Keratinocyte (primary cell): ENCODE results near the gene APBB2. TPM values are rescaled to one million over a fixed set of nuclear protein-coding genes. Genes with fewer than 3 reads are reported as not detected.

Source experiments
- DNase-seq: peaks from one replicate; pipeline ENCODE4 v3.0.0-alpha.2; 2011; ENCODE audit warnings: low read depth, missing footprints, low spot score
- FAIRE-seq: peaks from 2 replicates; lab custom pipeline; 2011; peaks lifted over from hg19 to GRCh38; lab: Jason Lieb, UNC
- H2AFZ ChIP-seq: 2 replicates; pipeline ENCODE4 v1.6.0; 2012; ENCODE audit warnings: low read length, control low read depth, inconsistent platforms; ENCODE audit not compliant: control insufficient read depth
- H3K27ac ChIP-seq: 2 replicates; pipeline ENCODE4 v1.5.1; 2011; ENCODE audit warnings: low read length; ENCODE audit not compliant: control insufficient read depth, insufficient read depth
- H3K27me3 ChIP-seq: 3 replicates; pipeline ENCODE4 v1.6.0; 2011; ENCODE audit warnings: low read length; ENCODE audit not compliant: control insufficient read depth, insufficient read depth; ENCODE audit errors: extremely low read depth
- H3K36me3 ChIP-seq, 2 experiments: 2 replicates in 1 of 2; 3 replicates in 1 of 2; pipeline ENCODE4 v1.5.1; 2011; ENCODE audit warnings: low read length in 2 of 2, mild to moderate bottlenecking in 1 of 2; ENCODE audit not compliant: control insufficient read depth in 2 of 2, insufficient read depth in 2 of 2; ENCODE audit errors: extremely low read depth in 1 of 2
- H3K4me1 ChIP-seq: 3 replicates; pipeline ENCODE4 v1.5.1; 2011; ENCODE audit warnings: low read length; ENCODE audit not compliant: control insufficient read depth, insufficient read depth; ENCODE audit errors: extremely low read depth
- H3K4me2 ChIP-seq: 3 replicates; pipeline ENCODE4 v1.6.0; 2011; ENCODE audit warnings: low read depth, low read length; ENCODE audit not compliant: control insufficient read depth, insufficient read depth; ENCODE audit errors: extremely low read depth
- H3K4me3 ChIP-seq, 3 experiments: fragments of 200-600 bp in 1 of 3; sonication (generic) in 1 of 3; 2 replicates in 2 of 3; 3 replicates in 1 of 3; pipeline ENCODE4 v1.5.1; 2011 to 2016; ENCODE audit warnings: low read length in 3 of 3, mild to moderate bottlenecking in 3 of 3, control low read depth in 2 of 3, inconsistent platforms in 1 of 3, low read depth in 1 of 3, mixed read lengths in 1 of 3, mixed run types in 1 of 3, moderate library complexity in 1 of 3; ENCODE audit not compliant: control insufficient read depth in 2 of 3, insufficient read depth in 2 of 3; ENCODE audit errors: extremely low read depth in 1 of 3
- H3K79me2 ChIP-seq: 2 replicates; pipeline ENCODE4 v1.6.0; 2012; ENCODE audit warnings: low read length; ENCODE audit not compliant: control insufficient read depth, insufficient read depth
- H3K9ac ChIP-seq: 3 replicates; pipeline ENCODE4 v1.6.0; 2011; ENCODE audit warnings: low read length; ENCODE audit not compliant: control insufficient read depth, insufficient read depth; ENCODE audit errors: extremely low read depth
- H3K9me1 ChIP-seq: 3 replicates; pipeline ENCODE4 v1.6.0; 2011; ENCODE audit warnings: low read length; ENCODE audit not compliant: control insufficient read depth, insufficient read depth; ENCODE audit errors: extremely low read depth
- H3K9me3 ChIP-seq: 2 replicates; pipeline ENCODE4 v1.5.1; 2012; ENCODE audit warnings: low read depth, low read length; ENCODE audit not compliant: control insufficient read depth
- H4K20me1 ChIP-seq: 3 replicates; pipeline ENCODE4 v1.6.0; 2011; ENCODE audit warnings: low read length; ENCODE audit not compliant: control insufficient read depth, insufficient read depth; ENCODE audit errors: extremely low read depth
- CTCF ChIP-seq, 3 experiments: IDR thresholded peaks in 1 of 3; conservative IDR thresholded peaks in 1 of 3; optimal IDR thresholded peaks in 1 of 3; 2 replicates in 2 of 3; 3 replicates in 1 of 3; pipeline versions ENCODE3 to v1.5.1; 2011; ENCODE audit warnings: low read length in 3 of 3, mild to moderate bottlenecking in 3 of 3, moderate library complexity in 2 of 3, control low read depth in 1 of 3, inconsistent platforms in 1 of 3; ENCODE audit not compliant: insufficient read depth in 2 of 3; ENCODE audit errors: extremely low read depth in 1 of 3
- EZH2 ChIP-seq: IDR thresholded peaks from one replicate; pipeline ENCODE4 v1.6.1; 2012; ENCODE audit warnings: inconsistent platforms, mild to moderate bottlenecking, low read length, moderate library complexity
- dilution Hi-C: fragments of 300-500 bp; cut with MboI; formaldehyde crosslinking; loops from one replicate; pipeline ENCODE4 v1.7.0; 2020; ENCODE audit warnings: low sequenced_read_pairs; ENCODE audit not compliant: extremely low pct_ligation_motif_present
- polyA plus RNA-seq, 5 experiments: library from polyadenylated mRNA; depleted of rRNA in 3 of 5; stranded (reverse) in 3 of 5; stranded (forward) in 1 of 5; unstranded in 1 of 5; fragments of >200 nt; gene quantifications; 1 replicate in 1 of 5; 2 replicates in 3 of 5; 3 replicates in 1 of 5; pipeline versions ENCODE4 v1.2.1 to v1.2.3, GENCODE V29; 2011 to 2012; ENCODE audit warnings: missing spikeins in 2 of 5, low read depth in 1 of 5, low replicate concordance in 1 of 5

APBB2 gene
- polyA plus RNA-seq, 1 donor (not counting 4 experiments of a cell fraction or from before 2014, with no cell fraction given): 57.3 TPM

GRCh38 chr4:40890199-40890598 is 324.1 kb downstream of the APBB2 start:
- Histone ChIP-seq H3K27me3 (no peaks in the 10 kb centered on the region), H3K9me1 (no peaks in the 10 kb centered on the region), H2AFZ (no peak overlapping the region), H3K9me3 (no peaks in the 10 kb centered on the region), H3K9ac (no peak overlapping the region), H3K4me2 (no peak overlapping the region), H3K27ac (no peak overlapping the region), H3K4me1 (no peaks in the 10 kb centered on the region), H3K4me3 (no peak overlapping the region), H3K36me3 (peaks cover 27 to 29% of the 10 kb centered on the region in 2 experiments), H3K79me2 (no peaks in the 10 kb centered on the region), H4K20me1 (no peaks in the 10 kb centered on the region)
- FAIRE-seq: no peak
- dilution Hi-C loops: no loop called here
- DNase-seq: no peak
- TF ChIP-seq EZH2 (no peak), CTCF (optimal IDR thresholded peaks at IDR 0.05 in 1 of 3, IDR thresholded peaks at IDR 0.05 in 1 of 3, conservative IDR thresholded peaks at IDR 0.05 in 1 of 3; ENCODE audit: extremely low read depth in 1 of 3, insufficient read depth in 2 of 3, low read length in 3 of 3) (no peak)

- Histone ChIP-seq H3K27me3 (no peaks in the 10 kb centered on the region), H3K36me3 (peaks cover 25 to 33% of the 10 kb centered on the region in 2 experiments), H3K4me1 (no peaks in the 10 kb centered on the region), H4K20me1 (no peaks in the 10 kb centered on the region), H3K79me2 (no peaks in the 10 kb centered on the region), H3K9me1 (no peaks in the 10 kb centered on the region), H3K4me3 (no peak overlapping the region), H3K9me3 (no peaks in the 10 kb centered on the region), H3K9ac (no peak overlapping the region), H3K4me2 (no peak overlapping the region), H2AFZ (no peak overlapping the region), H3K27ac (no peak overlapping the region)
- no peak for DNase-seq
- TF ChIP-seq EZH2 (no peak), CTCF (optimal IDR thresholded peaks at IDR 0.05 in 1 of 3, IDR thresholded peaks at IDR 0.05 in 1 of 3, conservative IDR thresholded peaks at IDR 0.05 in 1 of 3; ENCODE audit: extremely low read depth in 1 of 3, insufficient read depth in 2 of 3, low read length in 3 of 3) (no peak)
- no peak for FAIRE-seq
- dilution Hi-C loops: no loop called here
These were observed 325.4 kb downstream of the APBB2 start for GRCh38 chr4:40888933-40889332.
